Hematopoietic multipotent progenitor cell (in vitro differentiated cells): ENCODE data around the gene MLST8. TPM values are rescaled to one million over a fixed set of nuclear protein-coding genes. Genes with fewer than 3 reads are reported as not detected.
"Not testable (repeated sequence)": the region's sequence is repeated elsewhere in the genome, so short reads cannot be mapped to it uniquely, and the experiment has no call there.

ENCODE experiments used
- DNase-seq, 3 donors: peaks; one replicate each; pipeline ENCODE4 v3.0.0-alpha.2; 2011 to 2015; ENCODE audit warnings: low read depth in 2 of 3, low spot score in 2 of 3
- total RNA-seq: library from RNA; depleted of rRNA; stranded (reverse); fragments of >200 nt; gene quantifications from one replicate; pipeline ENCODE4 v1.2.3, GENCODE V29; 2012

Gene MLST8
- total RNA-seq, 1 donor = 87.5 TPM

GRCh38 chr16:2189252-2189893 lies 15.9 kb upstream of the MLST8 start:
- DNase-seq = no peak

- no peak for DNase-seq
These were observed 15.1 kb upstream of the MLST8 start for GRCh38 chr16:2190002-2190658.

GRCh38 chr16:2190659-2191445 lies 14.4 kb upstream of the MLST8 start:
- DNase-seq = no peak

GRCh38 chr16:2191446-2191706 lies 13.9 kb upstream of the MLST8 start:
- no peak for DNase-seq

- peak in 2 of 3 donors; percentile 39 to 41 for DNase-seq
These were observed 11.0 kb upstream of the MLST8 start for GRCh38 chr16:2194166-2194834.

GRCh38 chr16:2194852-2195321 lies 10.4 kb upstream of the MLST8 start:
- DNase-seq = peak; percentile 29 to 58 (median 40)

- DNase-seq = no peak
These were observed 9.7 kb upstream of the MLST8 start for GRCh38 chr16:2195322-2196161.

- peak in 2 of 3 donors; percentile 32 to 43 for DNase-seq
These were observed 8.9 kb upstream of the MLST8 start, which contains the start of gene CASKIN1 for GRCh38 chr16:2196162-2196980. CASKIN1 (minus strand) TSS chr16:2196605; CDS start chr16:2196432, 173 bp downstream.

GRCh38 chr16:2196981-2197511 lies 8.2 kb upstream of the MLST8 start:
- no peak for DNase-seq

GRCh38 chr16:2197765-2198164 lies 7.5 kb upstream of the MLST8 start:
- DNase-seq = no peak

- DNase-seq = no peak
These were observed 7.0 kb upstream of the MLST8 start for GRCh38 chr16:2198283-2198682.

- no peak for DNase-seq
These were observed 6.2 kb upstream of the MLST8 start for GRCh38 chr16:2199095-2199494.

GRCh38 chr16:2199621-2200139 lies 5.6 kb upstream of the MLST8 start:
- no peak for DNase-seq

- no peak for DNase-seq
These were observed 4.9 kb upstream of the MLST8 start for GRCh38 chr16:2200313-2200712.

- not testable (repeated sequence) for DNase-seq
These were observed 2.0 kb upstream of the MLST8 start for GRCh38 chr16:2203119-2203688.

GRCh38 chr16:2204416-2205103 lies 694 bp upstream of the MLST8 start:
- DNase-seq = no peak

- DNase-seq = no peak
These were observed 686 bp downstream of the MLST8 start for GRCh38 chr16:2205967-2206313.

GRCh38 chr16:2206420-2206779 lies 1.1 kb downstream of the MLST8 start:
- no peak for DNase-seq
